OCI-LY7 (cell line): Measurements from ENCODE around the gene ZNF43. TPM values are rescaled to one million over a fixed set of nuclear protein-coding genes. Genes with fewer than 3 reads are reported as not detected.

ENCODE experiments used
- BruUV-seq: library from RNA; stranded (reverse); fragments of 400-500 nt; replicated peaks from 2 replicates; lab custom pipeline; 2021; lab: Mats Ljungman, UMichigan
- CTCF ChIA-PET: fragments of 300-600 bp; sonication (Branson Sonifier 250); formaldehyde crosslinking; loops from one replicate; lab custom pipeline; 2022; ENCODE audit warnings: antibody characterized with exemption; ENCODE audit not compliant: unreplicated experiment; lab: Charles Lee
- POLR2A ChIA-PET: fragments of 300-600 bp; sonication (Branson Sonifier 250); formaldehyde crosslinking; loops from one replicate; lab custom pipeline; 2022; ENCODE audit warnings: antibody characterized with exemption; lab: Charles Lee
- DNase-seq: peaks from one replicate; pipeline ENCODE4 v3.0.0-alpha.2; 2015; ENCODE audit warnings: low spot score
- H2AFZ ChIP-seq: fragments of 200-600 bp; sonication (generic), shearing (Covaris generic); 2 replicates; pipeline ENCODE4 v1.6.1; 2014; ENCODE audit warnings: mild to moderate bottlenecking, antibody characterized with exemption, low read length, moderate library complexity
- H3K27ac ChIP-seq: fragments of 200-600 bp; sonication (generic); 2 replicates; pipeline ENCODE4 v1.5.1; 2014; ENCODE audit warnings: mixed run types, low read depth, mild to moderate bottlenecking, moderate library complexity, low read length, inconsistent platforms; ENCODE audit not compliant: poor library complexity, severe bottlenecking
- H3K36me3 ChIP-seq: fragments of 200-600 bp; sonication (generic); 2 replicates; pipeline ENCODE4 v1.6.1; 2014; ENCODE audit warnings: mild to moderate bottlenecking, antibody characterized with exemption, low read length, moderate library complexity, mixed read lengths; ENCODE audit not compliant: insufficient read depth
- H3K4me1 ChIP-seq: fragments of 200-600 bp; sonication (generic); 2 replicates; pipeline ENCODE4 v1.5.1; 2014; ENCODE audit warnings: mild to moderate bottlenecking, low read length; ENCODE audit not compliant: insufficient read depth, poor library complexity, severe bottlenecking
- H3K4me2 ChIP-seq: fragments of 200-600 bp; sonication (generic); 2 replicates; pipeline ENCODE4 v1.6.1; 2014; ENCODE audit warnings: mild to moderate bottlenecking, low read length
- H3K4me3 ChIP-seq: fragments of 200-600 bp; sonication (generic); 2 replicates; pipeline ENCODE4 v1.5.1; 2014; ENCODE audit warnings: mild to moderate bottlenecking, low read depth, low read length; ENCODE audit not compliant: poor library complexity, severe bottlenecking
- H3K79me2 ChIP-seq: fragments of 200-600 bp; sonication (generic); 2 replicates; pipeline ENCODE4 v1.6.1; 2016; ENCODE audit warnings: low read depth, mild to moderate bottlenecking, low read length, moderate library complexity, mixed read lengths; ENCODE audit not compliant: insufficient read depth
- H3K9me2 ChIP-seq: fragments of 200-600 bp; sonication (generic); 2 replicates; pipeline ENCODE4 v1.6.1; 2016; ENCODE audit warnings: mild to moderate bottlenecking, low read length, mixed read lengths; ENCODE audit not compliant: insufficient read depth
- H3K9me3 ChIP-seq: fragments of 200-600 bp; sonication (generic); 2 replicates; pipeline ENCODE4 v1.6.1; 2014; ENCODE audit warnings: mild to moderate bottlenecking, mixed run types, low read length, mixed read lengths
- H4K20me1 ChIP-seq: fragments of 200-600 bp; sonication (generic); 2 replicates; pipeline ENCODE4 v1.6.1; 2014; ENCODE audit warnings: mild to moderate bottlenecking, antibody characterized with exemption, low read length, moderate library complexity, mixed read lengths; ENCODE audit not compliant: insufficient read depth
- EZH2phosphoT487 ChIP-seq: fragments of 200-600 bp; sonication (generic); IDR thresholded peaks from 2 replicates; pipeline ENCODE4 v1.6.1; 2018; ENCODE audit warnings: low read depth, borderline replicate concordance, mild to moderate bottlenecking, mixed run types, antibody characterized with exemption, low read length, moderate library complexity, mixed read lengths
- intact Hi-C: fragments of 100-400 bp; cut with micrococcal nuclease; formaldehyde crosslinking; loops from one replicate; pipeline ENCODE4 v1.10.0; 2022; ENCODE audit not compliant: unreplicated experiment
- total RNA-seq, 2 experiments: library from RNA; depleted of rRNA in 1 of 2; stranded (reverse); fragments of >200 nt in 1 of 2; shearing (Covaris generic) in 1 of 2; gene quantifications; 2 replicates each; pipeline ENCODE4 v1.2.3, GENCODE V29; 2014 to 2022
- TF ChIP-seq, protein P1 (sequence below): fragments of 200-600 bp; sonication (generic); conservative IDR thresholded peaks from 2 replicates; pipeline ENCODE4 v1.5.1; 2014; ENCODE audit warnings: mild to moderate bottlenecking, antibody characterized with exemption, low read length, moderate library complexity, mixed read lengths

The ZNF43 gene
- total RNA-seq, 2 experiments from 2014 or later: 39.7 to 55.6 TPM

DNA sequence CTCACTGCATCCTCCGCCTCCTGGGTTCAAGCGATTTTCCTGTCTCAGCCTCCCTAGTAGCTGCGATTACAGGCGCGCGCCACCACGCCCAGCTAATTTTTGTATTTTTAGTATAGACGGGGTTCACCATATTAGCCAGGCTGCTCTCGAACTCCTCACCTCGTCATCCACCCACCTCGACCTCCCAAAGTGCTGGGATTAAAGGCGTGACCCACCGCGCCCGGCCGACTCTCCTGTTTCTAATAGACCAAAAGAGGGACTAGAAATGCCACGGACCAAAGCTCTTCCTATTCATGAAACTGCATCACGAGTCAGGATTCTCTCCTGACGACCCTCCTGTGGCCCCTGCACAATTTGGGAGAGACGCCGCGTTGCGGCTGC is 563 bp downstream of the ZNF43 start:
- Histone ChIP-seq H2AFZ (peak overlapping the region; percentile 42; the same call in 1 of the 2 replicates), H3K4me2 (peak overlapping the region; percentile 67)

DNA sequence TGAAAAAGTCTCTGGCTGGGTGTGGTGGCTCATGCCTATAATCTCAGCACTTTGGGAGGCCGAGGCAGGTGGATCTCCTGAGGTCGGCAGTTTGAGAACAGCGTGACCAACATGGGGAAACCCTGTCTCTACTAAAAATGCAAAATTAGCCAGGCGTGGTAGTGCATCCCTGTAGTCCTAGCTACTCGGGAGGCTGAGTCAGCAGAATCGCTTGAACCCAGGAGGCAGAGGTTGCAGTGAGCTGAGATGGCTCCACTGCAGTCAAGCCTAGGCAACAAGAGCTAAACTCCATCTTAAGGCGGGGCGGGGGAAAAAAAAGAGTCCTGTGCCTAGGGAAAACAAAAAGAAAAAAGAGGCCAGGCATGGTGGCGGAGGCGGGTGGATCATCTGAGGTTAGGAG is 2.2 kb downstream of the ZNF43 start:
- H3K27ac ChIP-seq: no peak overlapping the region
- ChIA-PET POLR2A (interaction anchor here (0.7 to 3.3 kb wide), 2 partner anchors 67 to 70 kb away, joined by 4 to 19 read pairs; partner anchors contain the start of gene ZNF100), CTCF (no interaction called here)
- no peaks in the 10 kb centered on the region for H4K20me1 ChIP-seq
- no peak overlapping the region for H3K4me3 ChIP-seq
- intact Hi-C loops: no loop called here
- H3K79me2 ChIP-seq: peaks cover 74% of the 10 kb centered on the region
- DNase-seq: no peak
- BruUV-seq: no TSS peak
- H3K36me3 ChIP-seq: peaks cover 70% of the 10 kb centered on the region
- H3K4me1 ChIP-seq: peaks cover 12% of the 10 kb centered on the region
- H3K4me2 ChIP-seq: no peak overlapping the region
- H3K9me2 ChIP-seq: no peaks in the 10 kb centered on the region
- no peak for TF ChIP-seq EZH2phosphoT487
- TF ChIP-seq, protein P1, sequence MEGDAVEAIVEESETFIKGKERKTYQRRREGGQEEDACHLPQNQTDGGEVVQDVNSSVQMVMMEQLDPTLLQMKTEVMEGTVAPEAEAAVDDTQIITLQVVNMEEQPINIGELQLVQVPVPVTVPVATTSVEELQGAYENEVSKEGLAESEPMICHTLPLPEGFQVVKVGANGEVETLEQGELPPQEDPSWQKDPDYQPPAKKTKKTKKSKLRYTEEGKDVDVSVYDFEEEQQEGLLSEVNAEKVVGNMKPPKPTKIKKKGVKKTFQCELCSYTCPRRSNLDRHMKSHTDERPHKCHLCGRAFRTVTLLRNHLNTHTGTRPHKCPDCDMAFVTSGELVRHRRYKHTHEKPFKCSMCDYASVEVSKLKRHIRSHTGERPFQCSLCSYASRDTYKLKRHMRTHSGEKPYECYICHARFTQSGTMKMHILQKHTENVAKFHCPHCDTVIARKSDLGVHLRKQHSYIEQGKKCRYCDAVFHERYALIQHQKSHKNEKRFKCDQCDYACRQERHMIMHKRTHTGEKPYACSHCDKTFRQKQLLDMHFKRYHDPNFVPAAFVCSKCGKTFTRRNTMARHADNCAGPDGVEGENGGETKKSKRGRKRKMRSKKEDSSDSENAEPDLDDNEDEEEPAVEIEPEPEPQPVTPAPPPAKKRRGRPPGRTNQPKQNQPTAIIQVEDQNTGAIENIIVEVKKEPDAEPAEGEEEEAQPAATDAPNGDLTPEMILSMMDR: no peak
- peaks cover 42% of the 10 kb centered on the region; the same call in 1 of the 2 replicates for H3K9me3 ChIP-seq
- no peak overlapping the region for H2AFZ ChIP-seq

More for the DNA sequence above, 563 bp downstream of the ZNF43 start:
- Histone ChIP-seq H3K27ac (peak overlapping the region; percentile 78), H4K20me1 (no peaks in the 10 kb centered on the region), H3K9me2 (no peaks in the 10 kb centered on the region), H3K4me3 (peak overlapping the region; percentile 89), H3K36me3 (peaks cover 70% of the 10 kb centered on the region), H3K9me3 (peaks cover 28% of the 10 kb centered on the region; the same call in 1 of the 2 replicates), H3K4me1 (peaks cover 12% of the 10 kb centered on the region), H3K79me2 (peaks cover 57% of the 10 kb centered on the region)
- BruUV-seq: no TSS peak
- ChIA-PET CTCF (no interaction called here), POLR2A (interaction anchor here (0.5 to 3.3 kb wide), 11 partner anchors 8 to 1797 kb away, joined by 3 to 19 read pairs (median 4); partner anchors contain the start of genes ZNF100 and ZNF257)
- TF ChIP-seq EZH2phosphoT487: no peak
- TF ChIP-seq, protein P1: no peak
- no peak for DNase-seq
- intact Hi-C loops: loop anchor here (1.0 kb wide), 1 partner anchor 330 kb away; the partner anchor contains the start of gene ZNF429

- Histone ChIP-seq H3K4me3 (no peak overlapping the region), H3K79me2 (peaks cover 64% of the 10 kb centered on the region), H3K36me3 (peaks cover 97% of the 10 kb centered on the region), H4K20me1 (no peaks in the 10 kb centered on the region), H2AFZ (no peak overlapping the region), H3K9me2 (no peaks in the 10 kb centered on the region), H3K9me3 (peaks cover 65% of the 10 kb centered on the region), H3K4me1 (no peaks in the 10 kb centered on the region), H3K27ac (no peak overlapping the region), H3K4me2 (no peak overlapping the region)
- BruUV-seq: no TSS peak
- DNase-seq: no peak
- POLR2A ChIA-PET: interaction anchor here (0.7 to 1.4 kb wide), 2 partner anchors 11 to 18 kb away, joined by 4 to 5 read pairs; partner anchors contain the start of gene ZNF43
- intact Hi-C loops: no loop called here
- CTCF ChIA-PET: no interaction called here
- TF ChIP-seq, protein P1: no peak
- TF ChIP-seq EZH2phosphoT487: no peak
Measured at GRCh38 chr19:21824679-21825078, 11.3 kb downstream of the ZNF43 start.
